Activated naive CD4-positive, alpha-beta T cell (primary cell): ENCODE data around the gene RASSF5.

Source experiments
- DNase-seq, 4 experiments: peaks; one replicate each; lab custom pipeline; 2025; lab: John Stamatoyannopoulos, UW

The RASSF5 gene, protein sequence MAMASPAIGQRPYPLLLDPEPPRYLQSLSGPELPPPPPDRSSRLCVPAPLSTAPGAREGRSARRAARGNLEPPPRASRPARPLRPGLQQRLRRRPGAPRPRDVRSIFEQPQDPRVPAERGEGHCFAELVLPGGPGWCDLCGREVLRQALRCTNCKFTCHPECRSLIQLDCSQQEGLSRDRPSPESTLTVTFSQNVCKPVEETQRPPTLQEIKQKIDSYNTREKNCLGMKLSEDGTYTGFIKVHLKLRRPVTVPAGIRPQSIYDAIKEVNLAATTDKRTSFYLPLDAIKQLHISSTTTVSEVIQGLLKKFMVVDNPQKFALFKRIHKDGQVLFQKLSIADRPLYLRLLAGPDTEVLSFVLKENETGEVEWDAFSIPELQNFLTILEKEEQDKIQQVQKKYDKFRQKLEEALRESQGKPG

DNA sequence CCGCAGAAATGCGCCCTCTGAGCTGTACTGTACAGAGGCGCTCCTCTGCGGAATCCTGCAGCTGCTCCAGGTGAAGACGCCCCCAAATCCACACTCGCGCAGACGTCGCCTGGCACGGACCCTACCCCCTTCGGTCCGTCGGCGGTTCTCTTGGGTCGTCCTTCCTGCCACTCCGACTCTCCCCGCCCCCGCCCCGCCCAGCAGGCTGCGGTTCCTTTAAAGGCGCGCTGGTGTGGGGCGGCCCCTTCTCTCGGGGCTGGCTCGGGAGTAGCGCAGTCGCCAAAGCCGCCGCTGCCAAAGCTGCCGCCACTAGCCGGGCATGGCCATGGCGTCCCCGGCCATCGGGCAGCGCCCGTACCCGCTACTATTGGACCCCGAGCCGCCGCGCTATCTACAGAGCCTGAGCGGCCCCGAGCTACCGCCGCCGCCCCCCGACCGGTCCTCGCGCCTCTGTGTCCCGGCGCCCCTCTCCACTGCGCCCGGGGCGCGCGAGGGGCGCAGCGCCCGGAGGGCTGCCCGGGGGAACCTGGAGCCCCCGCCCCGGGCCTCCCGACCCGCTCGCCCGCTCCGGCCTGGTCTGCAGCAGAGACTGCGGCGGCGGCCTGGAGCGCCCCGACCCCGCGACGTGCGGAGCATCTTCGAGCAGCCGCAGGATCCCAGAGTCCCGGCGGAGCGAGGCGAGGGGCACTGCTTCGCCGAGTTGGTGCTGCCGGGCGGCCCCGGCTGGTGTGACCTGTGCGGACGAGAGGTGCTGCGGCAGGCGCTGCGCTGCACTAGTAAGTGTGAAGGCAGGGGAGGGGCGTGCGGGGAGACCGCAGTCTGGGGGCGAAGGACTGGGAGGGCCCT is at the start of gene RASSF5:
Gene RASSF5, plus strand, starts transcription at position 248 of the 846 bp plus-strand sequence. Its CDS starts 72 bp downstream, at position 320.
- DNase-seq: peak; percentile 40 to 76 (median 53)

DNA sequence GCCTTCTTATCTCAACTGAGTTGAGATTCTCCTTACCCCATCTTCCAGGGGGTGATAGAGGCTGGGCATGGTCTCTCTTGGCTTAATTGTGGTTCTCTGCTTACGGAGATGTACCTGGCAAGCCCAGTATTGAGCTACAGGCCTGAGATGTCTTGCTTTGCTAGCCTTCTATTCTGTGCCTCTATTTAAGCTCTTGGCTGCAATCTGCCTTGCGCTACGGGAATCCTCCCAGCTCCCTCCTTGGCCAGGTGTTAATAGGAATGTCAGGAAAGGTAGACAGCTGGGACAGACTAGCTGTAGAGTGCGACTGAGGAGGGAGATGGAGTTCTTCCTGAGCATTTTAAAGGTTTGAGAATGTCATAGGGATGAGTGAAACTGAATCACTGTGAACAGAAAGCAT is 47.6 kb upstream of the RASSF5 start:
- DNase-seq: no peak

DNA sequence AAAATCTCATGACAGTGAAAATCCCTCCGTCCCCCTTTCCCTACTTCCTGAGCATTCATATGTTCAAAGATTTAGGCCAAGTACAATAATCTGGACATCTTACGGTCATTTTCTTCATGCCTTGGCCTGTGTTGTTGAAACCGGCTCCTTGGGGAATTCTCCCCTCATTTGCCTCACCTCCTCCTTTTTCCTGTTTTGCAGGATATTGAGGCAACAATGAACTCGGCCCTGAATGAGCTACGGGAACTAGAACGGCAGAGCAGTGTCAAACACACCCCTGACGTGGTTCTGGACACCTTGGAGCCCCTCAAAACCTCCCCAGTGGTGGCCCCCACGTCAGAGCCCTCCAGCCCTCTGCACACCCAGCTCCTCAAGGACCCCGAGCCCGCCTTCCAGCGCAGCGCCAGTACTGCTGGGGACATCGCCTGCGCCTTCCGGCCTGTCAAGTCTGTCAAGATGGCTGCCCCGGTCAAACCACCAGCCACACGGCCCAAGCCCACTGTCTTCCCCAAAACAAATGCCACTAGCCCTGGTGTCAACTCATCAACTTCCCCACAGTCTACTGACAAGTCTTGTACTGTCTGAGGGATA is 46.4 kb upstream of the RASSF5 start:
- no peak for DNase-seq

DNA sequence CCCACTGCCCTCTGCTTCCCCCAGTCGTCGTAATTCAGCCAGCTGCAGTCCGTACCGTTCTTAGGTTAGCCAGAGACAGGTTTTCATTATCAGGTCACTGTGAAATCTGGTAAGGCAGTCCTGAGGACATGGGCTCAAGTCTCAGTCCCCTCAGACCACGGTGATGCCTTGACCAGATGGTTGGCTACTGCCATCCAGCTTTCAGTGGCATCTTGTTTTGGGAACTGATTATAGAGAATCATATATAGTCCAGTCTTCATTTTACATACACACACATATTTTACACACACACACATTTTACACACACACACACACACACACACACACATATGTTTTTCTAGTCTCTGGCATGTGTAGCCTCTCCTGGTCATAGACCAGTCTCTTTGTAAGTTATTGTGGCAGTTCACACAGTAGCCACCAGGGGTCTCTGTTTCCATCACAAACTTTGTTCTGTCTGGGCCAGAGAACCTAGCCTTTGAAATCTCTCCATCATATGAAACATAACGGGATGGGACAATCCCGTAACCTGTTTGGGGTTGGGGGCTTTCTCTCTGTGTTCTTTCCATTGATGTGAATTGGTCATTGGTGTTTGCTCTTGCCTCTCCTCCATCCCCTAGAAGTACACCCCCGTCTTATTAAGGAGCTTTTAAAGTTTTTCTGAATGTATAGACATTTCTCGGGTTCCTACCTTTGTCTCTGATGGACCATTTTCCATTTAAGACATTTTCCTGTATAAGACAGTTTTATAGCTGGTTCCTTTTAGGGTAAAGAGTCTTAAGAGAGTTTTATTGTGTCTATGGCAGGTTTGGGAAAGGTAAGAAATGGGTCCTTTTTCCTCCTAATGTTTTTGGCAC is 45.5 kb upstream of the RASSF5 start:
- DNase-seq: peak; percentile 11 to 61 (median 41)

DNA sequence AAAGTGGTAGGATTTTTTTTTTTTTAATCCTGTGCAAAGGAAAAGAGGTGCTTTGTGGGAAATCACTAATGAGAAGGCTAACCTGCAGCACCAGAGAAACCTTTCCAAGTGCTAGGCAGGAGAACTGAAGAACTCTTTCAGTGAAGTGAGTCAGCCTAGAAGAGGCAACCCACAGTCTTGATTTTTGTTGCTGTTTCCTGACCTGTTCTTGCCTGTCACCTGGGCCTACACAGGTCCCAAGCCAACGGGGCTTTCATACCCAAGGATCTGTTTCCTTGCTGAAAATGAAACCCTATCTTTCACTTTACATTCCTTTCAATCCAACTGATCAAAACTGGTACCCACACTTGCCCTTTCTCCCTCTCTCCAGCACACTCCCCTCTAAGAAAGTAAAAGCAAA is 44.2 kb upstream of the RASSF5 start:
- no peak for DNase-seq

DNA sequence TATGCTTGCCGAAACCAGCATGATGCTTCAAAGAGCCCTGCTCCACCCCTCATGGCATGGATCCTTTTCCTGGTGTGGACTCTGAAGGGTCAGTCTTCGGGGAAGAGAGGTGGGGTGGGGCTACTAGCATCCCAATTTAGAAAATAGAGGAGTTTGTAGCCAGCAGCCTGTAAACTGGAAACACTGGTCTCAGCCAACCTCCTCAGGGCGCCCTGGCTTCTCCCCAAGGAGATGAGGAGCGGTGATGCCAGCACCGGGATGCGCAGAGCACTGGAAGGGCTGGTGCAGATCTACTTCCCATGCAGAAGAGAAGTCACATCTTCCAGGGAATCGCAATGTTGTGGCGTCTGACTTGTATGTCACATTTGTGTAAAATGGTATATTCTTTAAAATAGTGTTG is 43.4 kb upstream of the RASSF5 start:
- no peak for DNase-seq

DNA sequence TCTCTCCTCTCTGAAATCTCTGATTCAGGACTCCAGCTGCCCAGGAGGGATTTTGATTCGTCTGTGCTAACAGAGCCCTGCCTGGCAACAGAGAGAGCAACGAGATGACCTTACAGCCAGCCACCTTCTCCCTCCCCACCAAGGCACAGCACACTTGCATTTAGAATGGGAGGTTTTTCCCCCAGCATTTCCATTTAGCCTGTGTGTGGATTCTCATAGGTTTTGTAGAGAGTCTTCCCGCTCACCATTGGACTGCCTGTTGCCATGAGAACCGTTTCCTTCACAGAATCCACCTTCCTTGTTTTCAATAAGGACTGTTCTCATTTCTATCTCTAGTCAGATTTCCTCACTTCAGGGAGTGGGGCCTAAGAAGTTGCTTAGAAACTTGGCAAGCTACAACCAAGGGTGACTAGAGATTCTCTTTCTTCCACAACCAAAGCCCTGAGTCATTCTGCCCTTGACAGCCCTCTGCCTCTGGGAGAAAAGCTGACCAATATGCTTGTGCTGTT is 42.8 kb upstream of the RASSF5 start:
- no peak for DNase-seq

DNA sequence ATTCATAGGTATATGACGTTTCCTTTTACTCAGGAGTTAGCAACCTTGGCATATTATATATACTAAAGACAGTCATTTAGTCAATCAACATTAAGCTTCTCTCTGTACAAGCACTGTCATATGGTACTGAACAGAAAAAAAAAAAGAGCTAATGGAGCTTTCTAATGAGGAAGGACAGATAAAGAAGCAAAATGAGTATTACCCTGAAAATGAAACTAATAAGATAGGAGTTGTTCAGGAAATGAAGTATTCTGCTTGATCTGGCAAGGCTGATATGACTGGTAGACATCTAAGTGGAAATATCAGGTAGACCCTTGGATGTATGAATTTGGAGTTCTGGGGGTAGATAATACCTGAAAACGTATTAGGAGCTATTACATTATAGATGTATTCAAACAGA is 41.4 kb upstream of the RASSF5 start:
- no peak for DNase-seq

DNA sequence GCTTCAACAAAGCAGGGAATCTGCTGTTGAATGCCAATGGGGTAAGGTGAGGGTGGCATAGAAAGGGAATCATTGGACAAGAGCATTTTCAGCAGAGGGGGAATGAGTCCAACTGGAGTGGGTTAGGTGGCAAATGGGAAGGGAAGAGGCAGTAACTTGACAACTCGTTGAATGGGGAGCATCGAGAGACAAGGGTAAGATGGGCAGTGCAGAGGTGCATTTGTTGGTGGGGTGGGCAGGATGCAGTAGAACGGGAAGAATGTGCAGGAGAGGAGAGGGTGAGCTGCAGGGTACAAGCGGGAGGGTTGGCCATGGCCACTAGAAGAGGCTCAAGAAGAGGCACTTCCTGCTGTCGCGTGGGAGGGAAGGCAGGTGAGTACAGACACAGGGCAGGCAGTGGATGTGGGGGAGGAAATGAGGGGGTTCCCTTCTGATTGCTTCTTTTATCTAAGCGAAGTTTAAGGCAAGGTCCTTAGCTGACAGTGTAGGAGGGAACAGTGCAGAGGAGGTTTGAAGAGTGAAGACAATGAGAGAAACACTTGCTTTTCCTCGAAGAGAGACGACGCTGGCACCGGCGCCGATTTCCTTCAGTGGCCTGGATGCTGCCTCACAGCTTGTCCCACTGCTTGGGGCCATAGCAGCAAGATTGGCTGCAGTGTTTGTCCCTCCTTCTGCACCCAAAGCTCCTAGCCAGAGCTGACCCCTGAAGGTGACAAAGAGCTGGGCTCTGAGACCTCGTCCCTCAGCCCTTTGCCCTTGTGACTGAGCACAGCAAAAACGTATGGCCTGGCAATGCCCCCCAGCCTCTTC is 40.3 kb upstream of the RASSF5 start:
- no peak for DNase-seq

DNA sequence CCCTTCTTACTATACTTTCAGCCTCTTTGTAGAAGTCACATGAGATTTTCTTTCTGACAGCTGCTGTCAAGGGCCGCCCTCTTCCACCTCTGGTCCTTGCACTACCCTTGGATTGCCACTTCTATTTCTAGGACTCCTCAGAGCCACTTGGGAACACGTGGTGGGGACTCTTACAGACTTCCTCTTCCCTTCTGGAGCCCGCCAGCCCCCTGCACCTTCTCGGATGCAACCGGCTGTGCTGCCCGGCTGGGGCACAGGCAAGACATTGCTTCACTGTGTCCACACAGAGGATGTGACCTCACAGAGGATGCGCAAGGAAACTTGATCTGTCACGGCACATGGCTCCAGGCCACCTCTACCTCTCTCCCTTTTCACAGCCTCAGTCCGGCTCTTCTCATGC is 39.4 kb upstream of the RASSF5 start:
- no peak for DNase-seq

DNA sequence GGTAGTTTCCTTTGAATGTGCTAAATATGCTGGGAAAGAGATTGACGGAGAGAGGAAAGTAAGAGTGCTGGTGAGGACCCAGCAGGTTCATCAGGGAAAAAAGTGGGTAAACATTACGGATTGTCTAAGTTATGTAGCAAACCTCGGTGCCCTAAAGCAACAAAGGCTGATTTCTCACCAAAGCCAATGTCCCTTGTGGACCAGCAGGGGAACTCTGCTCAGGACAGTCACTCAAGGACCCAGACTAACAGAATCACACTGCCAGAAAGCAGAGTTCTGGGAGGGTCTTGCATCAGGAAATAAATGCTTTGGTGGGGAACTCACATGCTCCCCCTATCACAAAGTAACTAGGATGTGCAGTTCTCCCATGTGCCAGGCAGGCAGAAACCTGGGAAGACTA is 38.8 kb upstream of the RASSF5 start:
- DNase-seq: no peak

DNA sequence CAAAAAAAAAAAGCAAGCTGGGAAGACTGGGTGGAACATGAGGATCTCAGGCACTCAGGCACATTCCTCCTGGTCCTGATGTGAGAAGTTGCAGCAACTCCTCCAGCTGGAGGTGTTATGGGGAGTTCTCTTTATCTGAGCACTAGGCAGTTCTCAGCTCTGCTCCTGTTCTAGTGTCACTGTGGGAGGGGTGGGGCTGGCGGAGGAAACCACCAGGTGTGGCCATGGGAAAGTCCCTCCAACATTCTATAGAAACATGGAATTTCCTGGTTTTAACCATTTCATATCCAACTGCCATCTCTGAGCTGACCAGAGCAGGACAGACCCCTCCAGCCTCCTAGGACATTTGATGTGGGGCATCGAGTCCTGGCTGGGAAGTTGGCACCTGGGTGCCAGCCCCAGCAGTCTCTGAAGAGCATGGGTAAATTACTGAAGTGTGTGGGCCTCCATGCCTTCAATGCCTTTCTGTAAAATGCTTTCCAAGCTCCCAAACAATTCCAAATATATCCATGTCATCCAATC is 37.9 kb upstream of the RASSF5 start:
- no peak for DNase-seq

DNA sequence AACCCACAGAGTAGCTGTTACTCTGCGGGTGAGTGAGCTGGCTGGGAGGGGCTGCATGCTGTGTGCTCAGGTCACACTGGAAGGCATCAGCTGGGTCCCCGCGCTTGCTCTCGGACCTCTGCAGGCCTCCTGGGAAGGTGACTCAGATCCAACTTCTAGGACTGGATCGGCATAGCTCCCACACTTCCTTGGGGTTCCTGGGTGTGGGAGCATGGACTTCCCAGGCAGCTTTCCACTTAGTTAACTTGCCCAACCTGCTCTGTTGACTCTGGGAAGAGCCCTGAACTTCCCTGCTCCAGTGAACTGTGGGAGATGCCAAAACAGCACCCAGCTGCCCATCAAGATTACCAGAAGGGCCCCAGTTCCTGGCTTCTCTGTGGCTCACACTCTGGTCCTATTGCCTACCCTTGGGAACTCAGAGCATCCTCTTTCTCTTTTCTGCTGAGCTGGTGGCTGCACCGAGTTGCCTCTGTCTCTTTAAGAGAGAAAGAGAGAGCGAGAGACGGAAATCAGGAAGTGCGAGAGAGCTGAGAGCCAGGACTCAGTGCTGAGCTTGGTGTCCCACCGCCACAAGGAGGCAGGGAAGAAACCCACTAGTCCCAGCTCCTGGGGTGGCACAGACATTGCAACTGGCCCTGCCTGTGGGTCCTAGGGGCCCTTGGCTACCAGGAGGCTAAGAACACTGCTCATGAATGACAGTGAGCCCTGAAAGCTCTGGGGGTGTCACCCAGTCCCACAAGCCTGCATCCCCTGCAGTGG is 37.2 kb upstream of the RASSF5 start, which contains the start of gene IKBKE:
Gene IKBKE, plus strand, starts transcription at position 544 of the 759 bp plus-strand sequence. CDS start 2,752 bp downstream, outside the sequence.
- peak in 2 of 4 experiments; percentile 14 to 23 for DNase-seq

DNA sequence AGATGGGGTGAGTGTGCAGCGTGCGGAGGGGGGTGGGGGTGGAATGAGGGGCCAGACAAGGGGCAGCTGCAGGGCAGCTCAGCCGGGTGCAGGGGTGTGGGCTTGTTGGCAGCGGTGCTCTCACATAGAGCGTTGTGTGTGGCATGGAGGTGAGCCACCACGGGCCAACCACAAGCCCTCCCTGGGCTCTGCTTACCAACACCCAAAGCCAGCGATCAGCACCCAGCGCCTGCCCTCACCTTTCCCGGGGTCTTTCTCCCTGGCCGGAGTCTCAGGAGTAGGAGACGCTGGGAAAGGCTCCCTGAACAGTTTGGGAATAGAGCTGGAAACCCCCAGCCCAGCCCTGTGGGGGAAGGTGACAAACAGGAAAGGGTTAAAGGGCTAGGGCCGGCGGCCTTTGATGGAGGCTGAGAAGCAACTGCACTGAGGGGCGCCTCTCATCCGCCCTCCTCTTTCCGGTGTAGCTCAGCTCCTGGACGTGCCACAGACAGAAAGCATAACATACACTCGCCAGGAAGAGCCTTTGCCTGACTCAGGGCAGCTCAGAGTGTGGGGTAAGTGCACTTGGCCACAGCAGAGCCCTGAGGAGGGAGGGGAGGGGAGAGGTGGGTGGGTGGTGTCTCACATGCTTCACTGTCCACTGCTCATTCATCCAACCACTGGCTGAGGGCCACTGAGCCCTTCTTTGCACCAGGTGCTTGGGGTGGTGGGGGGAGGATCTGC is 36.5 kb upstream of the RASSF5 start:
- DNase-seq: peak in 2 of 4 experiments; percentile 26 to 37

DNA sequence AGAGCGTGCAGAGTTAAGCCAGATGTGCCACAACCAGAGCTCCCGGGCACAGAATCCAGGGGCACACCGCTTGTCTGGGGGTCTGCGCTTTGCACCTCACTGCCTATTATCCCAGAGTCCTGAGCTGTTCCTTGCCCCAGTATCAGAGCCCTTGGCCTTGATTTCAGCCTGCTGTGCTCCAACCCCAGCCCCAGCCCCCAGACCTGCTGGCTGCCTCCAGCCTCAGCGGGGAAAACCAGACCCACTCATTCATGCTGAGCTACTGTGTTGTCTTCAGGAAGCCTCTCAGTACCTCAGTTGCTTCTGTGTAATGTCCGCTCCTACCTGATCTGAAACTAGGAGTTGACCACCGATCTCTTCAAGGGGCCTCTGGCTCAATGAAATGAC is 35.9 kb upstream of the RASSF5 start:
- DNase-seq: no peak

DNA sequence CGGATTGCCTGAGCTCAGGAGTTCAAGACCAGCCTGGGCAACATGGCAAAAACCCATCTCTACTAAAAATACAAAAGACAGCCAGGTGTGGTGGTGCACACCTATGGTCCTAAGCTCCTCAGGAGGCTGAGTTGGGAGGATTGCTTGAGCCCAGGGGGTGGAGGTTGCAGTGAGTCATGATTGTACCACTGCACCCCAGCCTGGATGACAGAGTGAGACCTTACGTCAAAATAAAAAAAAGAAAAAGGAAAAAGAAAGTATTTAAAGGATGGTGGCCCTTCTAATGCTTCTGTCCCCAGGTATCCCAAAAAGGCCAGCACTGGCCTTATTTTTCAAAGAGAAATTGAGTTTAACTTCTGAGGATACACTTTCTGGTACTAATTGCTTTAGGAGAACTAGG is 35.3 kb upstream of the RASSF5 start:
- DNase-seq: no peak

DNA sequence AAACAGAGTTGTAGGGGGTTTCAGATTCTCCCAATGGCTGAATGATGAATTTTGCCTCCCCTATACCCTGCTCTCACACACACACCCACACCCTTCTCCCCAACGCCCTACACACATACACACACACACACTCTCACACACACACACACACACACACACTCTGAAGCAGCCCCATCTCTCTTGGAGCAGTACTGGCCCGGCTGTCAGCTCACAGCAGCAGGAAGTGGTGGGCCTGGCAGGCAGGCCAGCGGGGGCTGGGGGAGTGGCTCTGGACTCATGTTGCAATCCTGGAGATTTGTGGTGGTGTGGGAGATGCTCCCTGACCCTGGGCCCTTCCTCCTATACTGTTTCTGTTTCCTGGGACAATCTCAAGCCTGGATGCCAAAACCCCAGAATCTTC is 34.9 kb upstream of the RASSF5 start:
- peak in 1 of 4 experiments; percentile 9 for DNase-seq

DNA sequence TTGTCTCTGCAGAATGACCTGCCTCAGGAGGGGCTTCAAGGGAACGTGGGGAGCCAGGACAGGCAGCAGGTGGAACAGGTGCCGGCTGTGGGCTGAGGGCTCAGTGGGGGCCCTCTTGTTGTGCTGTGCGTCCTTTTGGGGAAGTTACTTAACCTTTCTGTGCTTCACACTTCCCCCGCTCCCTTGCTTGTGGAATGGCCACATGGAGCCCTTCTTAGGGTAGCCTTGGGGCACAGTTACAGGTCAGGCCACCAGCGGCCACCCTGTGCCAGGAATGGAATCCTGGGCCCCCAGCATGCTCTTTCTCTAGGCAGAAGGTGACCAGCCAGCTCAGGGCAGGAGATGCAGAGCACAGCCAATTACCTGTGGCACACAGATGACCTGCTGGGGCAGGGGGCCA is 34.4 kb upstream of the RASSF5 start:
- no peak for DNase-seq

DNA sequence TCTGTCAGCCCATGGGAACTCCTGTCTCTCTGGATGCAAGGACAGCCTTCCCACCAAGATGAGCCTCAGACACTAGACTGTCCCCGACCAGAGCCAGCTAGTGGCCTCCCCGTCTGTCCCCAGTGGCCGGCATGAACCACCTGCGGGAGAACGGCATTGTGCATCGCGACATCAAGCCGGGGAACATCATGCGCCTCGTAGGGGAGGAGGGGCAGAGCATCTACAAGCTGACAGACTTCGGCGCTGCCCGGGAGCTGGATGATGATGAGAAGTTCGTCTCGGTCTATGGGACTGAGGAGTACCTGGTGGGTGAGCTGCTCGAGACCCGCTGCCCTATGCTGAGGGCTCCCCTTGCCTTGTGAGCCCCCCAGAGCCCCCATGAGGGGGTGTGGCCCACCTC is 31.3 kb upstream of the RASSF5 start:
- DNase-seq: no peak
